ENCODE measurements around the gene PPP4C. TPM values are rescaled to one million over a fixed set of nuclear protein-coding genes. Genes with fewer than 3 reads are reported as not detected.

Gene PPP4C
- total RNA-seq, 1 donor from 2014 or later, result 133 TPM

- intact Hi-C loops (cut with micrococcal nuclease), result loop anchor here (1.0 kb wide), 2 partner anchors 16 to 20 kb away; partner anchors contain the start of gene YPEL3
- Mint-ChIP-seq H3K9me3 (no peaks in the 10 kb centered on the region), H3K4me1 (ENCODE audit: low read depth) (peaks cover 44% of the 10 kb centered on the region), H3K4me3 (peak overlapping the region; percentile 97), H3K36me3 (ENCODE audit: low read depth) (peaks cover 34% of the 10 kb centered on the region), H3K27me3 (ENCODE audit: insufficient read depth) (no peaks in the 10 kb centered on the region), H3K27ac (peak overlapping the region; percentile 81)
- DNase-seq (ENCODE audit: low spot score), result no peak
Observed at GRCh38 chr16:30076276-30076791, 540 bp downstream of the PPP4C start.

- H3K36me3 Mint-ChIP-seq (ENCODE audit: low read depth), result peaks cover 33% of the 10 kb centered on the region
- intact Hi-C loops (cut with micrococcal nuclease), result no loop called here
Observed at GRCh38 chr16:30077656-30078055, 1.9 kb downstream of the PPP4C start.

GRCh38 chr16:30078744-30079143 lies 3.0 kb downstream of the PPP4C start:
- Mint-ChIP-seq H3K9me3 (no peaks in the 10 kb centered on the region), H3K36me3 (ENCODE audit: low read depth) (peaks cover 39% of the 10 kb centered on the region), H3K27me3 (ENCODE audit: insufficient read depth) (no peaks in the 10 kb centered on the region), H3K4me3 (no peak overlapping the region), H3K27ac (no peak overlapping the region), H3K4me1 (ENCODE audit: low read depth) (peaks cover 39% of the 10 kb centered on the region)
- no peak for DNase-seq (ENCODE audit: low spot score)
- intact Hi-C loops (cut with micrococcal nuclease), result no loop called here

More at GRCh38 chr16:30077656-30078055, 1.9 kb downstream of the PPP4C start:
- Mint-ChIP-seq H3K27ac (peak overlapping the region; percentile 33), H3K4me1 (ENCODE audit: low read depth) (peaks cover 39% of the 10 kb centered on the region), H3K9me3 (no peaks in the 10 kb centered on the region), H3K4me3 (peak overlapping the region; percentile 97), H3K27me3 (ENCODE audit: insufficient read depth) (no peaks in the 10 kb centered on the region)
- DNase-seq (ENCODE audit: low spot score), result no peak

GRCh38 chr16:30079480-30079879 lies 3.7 kb downstream of the PPP4C start:
- Mint-ChIP-seq H3K36me3 (ENCODE audit: low read depth) (peaks cover 39% of the 10 kb centered on the region), H3K4me3 (peak overlapping the region; percentile 24), H3K9me3 (no peaks in the 10 kb centered on the region), H3K27ac (no peak overlapping the region), H3K27me3 (ENCODE audit: insufficient read depth) (no peaks in the 10 kb centered on the region), H3K4me1 (ENCODE audit: low read depth) (peaks cover 39% of the 10 kb centered on the region)
- no peak for DNase-seq (ENCODE audit: low spot score)
- intact Hi-C loops (cut with micrococcal nuclease), result no loop called here

GRCh38 chr16:30082545-30083090 lies 6.8 kb downstream of the PPP4C start:
- no peaks in the 10 kb centered on the region for H3K27me3 Mint-ChIP-seq (ENCODE audit: insufficient read depth)
- peaks cover 14% of the 10 kb centered on the region for H3K4me1 Mint-ChIP-seq (ENCODE audit: low read depth)
- no peak overlapping the region for H3K27ac Mint-ChIP-seq
- no peaks in the 10 kb centered on the region for H3K9me3 Mint-ChIP-seq
- intact Hi-C loops (cut with micrococcal nuclease), result no loop called here
- DNase-seq (ENCODE audit: low spot score), result no peak
- H3K4me3 Mint-ChIP-seq, result no peak overlapping the region
- H3K36me3 Mint-ChIP-seq (ENCODE audit: low read depth), result peaks cover 37% of the 10 kb centered on the region

GRCh38 chr16:30083216-30084055 lies 7.6 kb downstream of the PPP4C start:
- H3K27ac Mint-ChIP-seq, result peak overlapping the region; percentile 42
- DNase-seq (ENCODE audit: low spot score), result no peak
- no peaks in the 10 kb centered on the region for H3K9me3 Mint-ChIP-seq
- no peaks in the 10 kb centered on the region for H3K27me3 Mint-ChIP-seq (ENCODE audit: insufficient read depth)
- intact Hi-C loops (cut with micrococcal nuclease), result no loop called here
- H3K4me1 Mint-ChIP-seq (ENCODE audit: low read depth), result peaks cover 10% of the 10 kb centered on the region
- H3K4me3 Mint-ChIP-seq, result no peak overlapping the region
- peaks cover 33% of the 10 kb centered on the region for H3K36me3 Mint-ChIP-seq (ENCODE audit: low read depth)

- Mint-ChIP-seq H3K4me3 (no peak overlapping the region), H3K27ac (no peak overlapping the region), H3K4me1 (ENCODE audit: low read depth) (peaks cover 18% of the 10 kb centered on the region), H3K9me3 (no peaks in the 10 kb centered on the region), H3K36me3 (ENCODE audit: low read depth) (peaks cover 33% of the 10 kb centered on the region), H3K27me3 (ENCODE audit: insufficient read depth) (no peaks in the 10 kb centered on the region)
- no peak for DNase-seq (ENCODE audit: low spot score)
- intact Hi-C loops (cut with micrococcal nuclease), result no loop called here
Observed at GRCh38 chr16:30084096-30084815, 8.5 kb downstream of the PPP4C start.

- Mint-ChIP-seq H3K4me3 (no peak overlapping the region), H3K27me3 (ENCODE audit: insufficient read depth) (no peaks in the 10 kb centered on the region), H3K4me1 (ENCODE audit: low read depth) (peaks cover 18% of the 10 kb centered on the region), H3K36me3 (ENCODE audit: low read depth) (peaks cover 27% of the 10 kb centered on the region), H3K27ac (no peak overlapping the region), H3K9me3 (no peaks in the 10 kb centered on the region)
- intact Hi-C loops (cut with micrococcal nuclease), result no loop called here
- no peak for DNase-seq (ENCODE audit: low spot score)
Observed at GRCh38 chr16:30084816-30085159, 9.0 kb downstream of the PPP4C start.

GRCh38 chr16:30085247-30085646 lies 9.5 kb downstream of the PPP4C start:
- Mint-ChIP-seq H3K4me1 (ENCODE audit: low read depth) (peaks cover 22% of the 10 kb centered on the region), H3K4me3 (no peak overlapping the region)
- intact Hi-C loops (cut with micrococcal nuclease), result no loop called here

GRCh38 chr16:30085820-30086219 lies 10.0 kb downstream of the PPP4C start:
- DNase-seq (ENCODE audit: low spot score), result no peak
- Mint-ChIP-seq H3K27me3 (ENCODE audit: insufficient read depth) (no peaks in the 10 kb centered on the region), H3K4me1 (ENCODE audit: low read depth) (peaks cover 26% of the 10 kb centered on the region), H3K27ac (no peak overlapping the region), H3K9me3 (no peaks in the 10 kb centered on the region), H3K36me3 (ENCODE audit: low read depth) (peaks cover 27% of the 10 kb centered on the region), H3K4me3 (no peak overlapping the region)
- intact Hi-C loops (cut with micrococcal nuclease), result no loop called here

More at GRCh38 chr16:30085247-30085646, 9.5 kb downstream of the PPP4C start:
- H3K27me3 Mint-ChIP-seq (ENCODE audit: insufficient read depth), result no peaks in the 10 kb centered on the region
- peaks cover 27% of the 10 kb centered on the region for H3K36me3 Mint-ChIP-seq (ENCODE audit: low read depth)
- no peak for DNase-seq (ENCODE audit: low spot score)
- no peak overlapping the region for H3K27ac Mint-ChIP-seq
- no peaks in the 10 kb centered on the region for H3K9me3 Mint-ChIP-seq

- Mint-ChIP-seq H3K36me3 (ENCODE audit: low read depth) (peaks cover 27% of the 10 kb centered on the region), H3K9me3 (no peaks in the 10 kb centered on the region), H3K27ac (peak overlapping the region; percentile 12), H3K4me3 (no peak overlapping the region), H3K27me3 (ENCODE audit: insufficient read depth) (no peaks in the 10 kb centered on the region), H3K4me1 (ENCODE audit: low read depth) (peaks cover 27% of the 10 kb centered on the region)
- DNase-seq (ENCODE audit: low spot score), result no peak
- intact Hi-C loops (cut with micrococcal nuclease), result no loop called here
Observed at GRCh38 chr16:30086291-30087140, 10.7 kb downstream of the PPP4C start.

GRCh38 chr16:30087181-30087898 lies 11.5 kb downstream of the PPP4C start:
- Mint-ChIP-seq H3K27me3 (ENCODE audit: insufficient read depth) (no peaks in the 10 kb centered on the region), H3K4me1 (ENCODE audit: low read depth) (peaks cover 35% of the 10 kb centered on the region), H3K9me3 (no peaks in the 10 kb centered on the region), H3K4me3 (no peak overlapping the region), H3K36me3 (ENCODE audit: low read depth) (peaks cover 21% of the 10 kb centered on the region), H3K27ac (peak overlapping the region; percentile 2)
- intact Hi-C loops (cut with micrococcal nuclease), result no loop called here
- no peak for DNase-seq (ENCODE audit: low spot score)
